SJSA1 (cell line): ENCODE measurements around the gene ZNF766. TPM values are rescaled to one million over a fixed set of nuclear protein-coding genes. Genes with fewer than 3 reads are reported as not detected.
"Not testable (repeated sequence)": the region's sequence is repeated elsewhere in the genome, so short reads cannot be mapped to it uniquely, and the experiment has no call there.

ENCODE experiments used
- DNase-seq, 2 experiments: peaks; one replicate each; pipeline ENCODE4 v3.0.0-alpha.2; 2015 to 2020; ENCODE audit warnings: low spot score in 2 of 2, low read depth in 1 of 2
- H3K27ac ChIP-seq: fragments of 250-450 bp; sonication (Bioruptor Pico); 2 replicates; pipeline ENCODE4 v1.5.1; 2020; ENCODE audit warnings: mild to moderate bottlenecking, moderate library complexity
- H3K27me3 ChIP-seq: fragments of 250-450 bp; sonication (Bioruptor Pico); replicated peaks from 2 replicates; pipeline ENCODE4 v1.5.1; 2020; ENCODE audit warnings: mild to moderate bottlenecking, moderate library complexity
- H3K36me3 ChIP-seq: fragments of 250-450 bp; sonication (Bioruptor Pico); 2 replicates; pipeline ENCODE4 v1.5.1; 2020; ENCODE audit warnings: mild to moderate bottlenecking
- H3K4me1 ChIP-seq: fragments of 250-450 bp; sonication (Bioruptor Pico); replicated peaks from 2 replicates; pipeline ENCODE4 v1.6.1; 2021; ENCODE audit warnings: mild to moderate bottlenecking
- H3K4me3 ChIP-seq: fragments of 250-450 bp; sonication (Bioruptor Pico); 2 replicates; pipeline ENCODE4 v1.5.1; 2020; ENCODE audit warnings: mild to moderate bottlenecking
- H3K9me3 ChIP-seq: fragments of 250-450 bp; sonication (Bioruptor Pico); replicated peaks from 2 replicates; pipeline ENCODE4 v1.5.1; 2020; ENCODE audit warnings: mild to moderate bottlenecking
- total RNA-seq: library from RNA; depleted of rRNA; stranded (reverse); fragments of >200 nt; shearing (Covaris generic); gene quantifications from 2 replicates; pipeline ENCODE4 v1.2.3, GENCODE V29; 2014

Gene ZNF766
- total RNA-seq, 1 experiment from 2014 or later, result 10.6 TPM

- H3K9me3 ChIP-seq, result no peaks in the 10 kb centered on the region
- H3K27ac ChIP-seq, result no peak overlapping the region
- no peaks in the 10 kb centered on the region for H3K4me1 ChIP-seq
- DNase-seq, result peak in 1 of 2 experiments; percentile 39
- no peaks in the 10 kb centered on the region for H3K27me3 ChIP-seq
- H3K36me3 ChIP-seq, result no peaks in the 10 kb centered on the region
- H3K4me3 ChIP-seq, result no peak overlapping the region
These were observed 31.5 kb upstream of the ZNF766 start for GRCh38 chr19:52237771-52238400.

GRCh38 chr19:52244021-52244420 is 25.4 kb upstream of the ZNF766 start:
- Histone ChIP-seq H3K4me3 (no peak overlapping the region), H3K36me3 (no peaks in the 10 kb centered on the region), H3K27me3 (no peaks in the 10 kb centered on the region), H3K4me1 (no peaks in the 10 kb centered on the region), H3K9me3 (no peaks in the 10 kb centered on the region), H3K27ac (no peak overlapping the region)
- DNase-seq, result no peak

- DNase-seq, result no peak
- no peak overlapping the region for H3K4me3 ChIP-seq
- H3K9me3 ChIP-seq, result peaks cover 3% of the 10 kb centered on the region; the same call in 1 of the 2 replicates
- H3K27ac ChIP-seq, result no peak overlapping the region
- no peaks in the 10 kb centered on the region for H3K27me3 ChIP-seq
- H3K4me1 ChIP-seq, result no peaks in the 10 kb centered on the region
- H3K36me3 ChIP-seq, result no peaks in the 10 kb centered on the region
These were observed 21.1 kb upstream of the ZNF766 start for GRCh38 chr19:52248241-52248640.

- no peaks in the 10 kb centered on the region for H3K36me3 ChIP-seq
- DNase-seq, result no peak
- H3K4me1 ChIP-seq, result no peaks in the 10 kb centered on the region
- H3K27me3 ChIP-seq, result no peaks in the 10 kb centered on the region
- no peak overlapping the region for H3K4me3 ChIP-seq
- no peaks in the 10 kb centered on the region; the same call in none of the 2 replicates for H3K9me3 ChIP-seq
- H3K27ac ChIP-seq, result no peak overlapping the region
These were observed 11.0 kb upstream of the ZNF766 start for GRCh38 chr19:52258426-52258825.

DNA sequence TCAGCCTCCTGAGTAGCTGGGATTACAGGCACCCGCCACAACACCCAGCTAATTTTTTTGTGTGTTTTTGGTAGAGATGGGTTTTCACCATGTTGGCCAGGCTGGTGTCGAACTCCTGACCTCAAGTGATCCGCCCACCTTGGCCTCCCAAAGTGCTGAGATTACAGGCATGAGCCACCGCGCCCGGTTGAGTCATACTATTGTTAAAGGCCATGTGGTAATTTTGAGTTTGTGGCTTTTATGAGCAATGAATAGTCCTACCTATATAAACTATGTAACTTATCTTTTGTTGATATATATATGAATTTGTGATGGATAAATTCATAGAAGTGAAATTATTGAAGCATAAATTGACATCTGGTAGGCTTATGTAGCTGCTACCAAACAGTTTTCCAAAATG is 3.8 kb upstream of the ZNF766 start:
- H3K27me3 ChIP-seq, H3K36me3 ChIP-seq, H3K9me3 ChIP-seq, DNase-seq, H3K4me3 ChIP-seq, H3K27ac ChIP-seq, H3K4me1 ChIP-seq: not testable (repeated sequence)

- H3K27ac ChIP-seq, result peak overlapping the region; percentile 91
- H3K36me3 ChIP-seq, result peaks cover 32% of the 10 kb centered on the region
- DNase-seq, result peak; percentile 50 to 65
- H3K27me3 ChIP-seq, result no peaks in the 10 kb centered on the region
- no peaks in the 10 kb centered on the region; the same call in none of the 2 replicates for H3K9me3 ChIP-seq
- H3K4me1 ChIP-seq, result peaks cover 10% of the 10 kb centered on the region
- H3K4me3 ChIP-seq, result peak overlapping the region; percentile 68
These were observed 989 bp downstream of the ZNF766 start for GRCh38 chr19:52270266-52270885.

DNA sequence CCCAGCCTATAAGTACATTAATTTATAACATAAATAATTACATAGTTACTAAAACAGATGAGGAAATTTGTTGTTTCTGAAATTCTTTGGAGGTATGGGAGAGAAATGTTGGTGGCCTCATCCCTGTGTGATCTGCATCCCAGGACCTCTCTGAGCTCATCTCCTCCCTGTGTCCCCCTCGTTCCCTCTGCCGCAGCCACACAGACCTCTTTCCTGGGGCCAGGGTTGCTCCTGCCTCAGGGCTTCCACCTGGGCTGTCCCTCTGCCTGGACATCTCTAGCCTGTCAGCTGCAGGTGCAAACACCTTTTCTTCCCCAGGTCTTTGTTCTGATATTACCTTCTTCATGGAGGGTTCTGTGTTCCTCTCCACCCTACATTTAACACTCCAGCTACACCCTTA is 3.9 kb downstream of the ZNF766 start:
- no peak for DNase-seq
- Histone ChIP-seq H3K9me3 (peaks cover 10% of the 10 kb centered on the region), H3K4me1 (peaks cover 10% of the 10 kb centered on the region), H3K4me3 (no peak overlapping the region), H3K27me3 (no peaks in the 10 kb centered on the region), H3K36me3 (peaks cover 43% of the 10 kb centered on the region), H3K27ac (no peak overlapping the region)

DNA sequence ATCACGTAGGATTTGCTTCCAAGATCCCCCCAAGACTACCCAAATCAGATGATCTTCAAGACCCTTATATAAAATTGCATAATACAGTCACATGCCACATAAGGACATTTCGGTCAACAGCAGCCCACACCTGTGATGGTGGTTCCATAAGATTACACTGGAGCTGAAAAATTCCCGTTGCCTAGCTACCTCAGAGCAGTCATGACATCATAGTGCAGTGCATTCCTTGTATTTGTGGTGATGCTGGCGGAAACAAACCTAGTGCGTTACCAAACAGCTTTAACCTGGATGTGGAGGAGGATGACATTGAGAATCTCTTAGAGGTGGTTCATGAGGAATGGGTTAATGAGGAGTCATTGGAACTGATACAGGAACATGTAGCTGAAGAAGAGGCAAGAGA is 4.8 kb downstream of the ZNF766 start:
- H3K27me3 ChIP-seq, result no peaks in the 10 kb centered on the region
- H3K4me3 ChIP-seq, result no peak overlapping the region
- no peak overlapping the region for H3K27ac ChIP-seq
- no peak for DNase-seq
- H3K36me3 ChIP-seq, result peaks cover 49% of the 10 kb centered on the region
- peaks cover 10% of the 10 kb centered on the region for H3K9me3 ChIP-seq
- H3K4me1 ChIP-seq, result peaks cover 6% of the 10 kb centered on the region

- peaks cover 10% of the 10 kb centered on the region for H3K9me3 ChIP-seq
- peaks cover 44% of the 10 kb centered on the region for H3K36me3 ChIP-seq
- DNase-seq, result no peak
These were observed 6.6 kb downstream of the ZNF766 start for GRCh38 chr19:52275988-52276387.

DNA sequence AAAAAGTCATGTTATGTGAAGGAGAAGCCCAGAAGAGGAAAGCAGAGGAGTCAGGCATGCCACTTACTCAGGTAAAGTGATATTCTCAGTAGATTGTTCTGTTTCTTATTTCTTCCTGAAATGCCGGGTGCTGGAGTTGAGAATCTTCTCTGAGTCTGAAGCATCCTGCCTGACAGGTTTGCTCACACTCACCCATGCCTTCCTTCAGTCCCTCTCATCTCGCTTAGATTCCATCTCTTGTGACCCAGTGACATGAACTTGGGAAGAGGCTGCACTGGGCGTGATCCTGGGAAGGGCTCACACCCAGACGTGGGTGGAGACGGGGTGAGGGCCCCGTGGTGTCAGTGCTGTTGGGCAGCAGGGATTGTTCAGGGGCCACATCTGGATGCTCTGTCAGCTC is 8.1 kb downstream of the ZNF766 start:
- no peak overlapping the region for H3K4me3 ChIP-seq
- H3K27ac ChIP-seq, result no peak overlapping the region
- H3K36me3 ChIP-seq, result peaks cover 38% of the 10 kb centered on the region
- H3K9me3 ChIP-seq, result peaks cover 10% of the 10 kb centered on the region
- no peak for DNase-seq
- H3K4me1 ChIP-seq, result no peaks in the 10 kb centered on the region
- H3K27me3 ChIP-seq, result no peaks in the 10 kb centered on the region

More at GRCh38 chr19:52275988-52276387, 6.6 kb downstream of the ZNF766 start:
- Histone ChIP-seq H3K4me1 (peaks cover under 1% of the 10 kb centered on the region; the same call in 1 of the 2 replicates), H3K27me3 (no peaks in the 10 kb centered on the region), H3K27ac (no peak overlapping the region), H3K4me3 (no peak overlapping the region)

DNA sequence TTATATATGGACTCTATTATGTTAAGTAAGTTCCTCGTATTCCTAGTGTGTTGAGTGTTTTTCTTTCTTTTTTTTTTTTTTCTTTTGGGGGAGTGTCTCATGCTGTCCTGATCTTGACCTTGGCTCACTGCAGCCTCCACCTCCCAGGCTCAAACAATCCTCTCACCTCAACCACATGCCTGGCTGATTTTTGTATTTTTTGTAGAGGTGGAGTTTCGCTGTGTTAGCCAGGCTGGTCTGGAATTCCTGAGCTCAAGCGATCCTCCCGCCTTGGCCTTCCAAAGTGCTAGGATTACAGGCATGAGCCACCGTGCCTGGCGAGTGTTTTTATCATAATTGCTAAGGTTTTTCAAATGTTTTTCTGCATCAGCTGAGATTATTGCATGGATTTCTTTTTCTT is 16.9 kb downstream of the ZNF766 start:
- Histone ChIP-seq H3K27me3 (no peaks in the 10 kb centered on the region), H3K9me3 (peaks cover 5% of the 10 kb centered on the region; the same call in 1 of the 2 replicates), H3K36me3 (peaks cover 70% of the 10 kb centered on the region), H3K4me3 (no peak overlapping the region), H3K4me1 (no peaks in the 10 kb centered on the region), H3K27ac (no peak overlapping the region)
- no peak for DNase-seq

- Histone ChIP-seq H3K4me1 (peaks cover 4% of the 10 kb centered on the region; the same call in 1 of the 2 replicates), H3K27ac (no peak overlapping the region), H3K4me3 (no peak overlapping the region), H3K36me3 (peaks cover 43% of the 10 kb centered on the region), H3K27me3 (no peaks in the 10 kb centered on the region), H3K9me3 (no peaks in the 10 kb centered on the region; the same call in 1 of the 2 replicates)
- DNase-seq, result no peak
These were observed 22.4 kb downstream of the ZNF766 start for GRCh38 chr19:52291781-52292180.

DNA sequence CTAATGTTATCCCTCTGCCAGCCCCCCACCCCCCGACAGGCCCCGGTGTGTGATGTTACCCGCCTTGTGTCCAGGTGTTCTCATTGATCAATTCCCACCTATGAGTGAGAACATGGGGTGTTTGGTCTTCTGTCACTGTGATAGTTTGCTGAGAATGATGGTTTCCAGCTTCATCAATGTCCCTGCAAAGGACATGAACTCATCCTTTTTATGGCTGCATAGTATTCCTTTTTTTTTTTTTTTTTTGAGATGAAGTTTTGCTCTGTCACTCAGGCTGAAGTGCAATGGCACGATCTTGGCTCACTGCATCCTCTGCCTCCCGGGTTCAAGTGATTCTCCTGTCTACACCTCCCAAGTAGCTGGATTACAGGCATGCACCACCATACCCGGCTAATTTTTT is 23.6 kb downstream of the ZNF766 start:
- H3K9me3 ChIP-seq, H3K4me3 ChIP-seq, H3K4me1 ChIP-seq, H3K27me3 ChIP-seq, H3K27ac ChIP-seq, DNase-seq: not testable (repeated sequence)
- peaks cover 44% of the 10 kb centered on the region for H3K36me3 ChIP-seq

GRCh38 chr19:52296400-52296772 is 27.0 kb downstream of the ZNF766 start:
- H3K36me3 ChIP-seq, result peaks cover 45% of the 10 kb centered on the region
- no peaks in the 10 kb centered on the region for H3K27me3 ChIP-seq
- peaks cover 10% of the 10 kb centered on the region for H3K9me3 ChIP-seq
- peak overlapping the region; percentile 80 for H3K4me3 ChIP-seq
- no peak for DNase-seq
- no peak overlapping the region for H3K27ac ChIP-seq
- H3K4me1 ChIP-seq, result peaks cover 8% of the 10 kb centered on the region; the same call in 1 of the 2 replicates
